ENCODE results near the gene BCO2. TPM values are rescaled to one million over a fixed set of nuclear protein-coding genes. Genes with fewer than 3 reads are reported as not detected.

Gene BCO2
- total and polyA plus RNA-seq, 5 experiments from 2014 or later, result 1.9 to 2.3 TPM; not detected in 3

DNA sequence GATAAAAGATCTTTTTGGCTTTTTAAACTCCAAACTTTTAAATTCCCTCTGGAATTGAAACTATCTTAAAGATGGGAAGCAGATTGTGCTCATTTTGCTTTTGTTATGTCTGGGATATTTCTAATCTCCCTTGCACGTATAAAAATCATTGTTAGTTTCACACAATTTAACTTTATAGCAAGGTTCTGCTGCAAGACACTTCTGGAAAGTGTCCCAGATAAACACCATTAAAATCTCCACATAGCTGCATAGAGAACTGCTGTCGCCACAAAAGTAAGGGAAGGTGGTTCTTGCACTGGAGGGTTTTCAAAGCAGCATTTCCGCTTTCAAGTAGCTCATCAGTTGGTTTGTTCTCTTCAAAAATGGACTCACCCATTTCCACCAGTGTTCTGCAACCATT lies 62.7 kb downstream of the BCO2 start:
- H3K27me3 Mint-ChIP-seq, result no peaks in the 10 kb centered on the region
- H3K27ac Mint-ChIP-seq, result no peak overlapping the region
- no peak for ATAC-seq
- peaks cover 0 to 5% (median 0%) of the 10 kb centered on the region in 9 donors for H3K9me3 Mint-ChIP-seq
- H3K36me3 Mint-ChIP-seq, result peaks cover 23 to 77% (median 61%) of the 10 kb centered on the region in 3 donors
- no peak overlapping the region for H3K4me3 Mint-ChIP-seq
- no peak for DNase-seq
- peaks cover 0 to 8% (median 0%) of the 10 kb centered on the region in 4 donors for H3K4me1 Mint-ChIP-seq
- POLR2A ChIA-PET, result no interaction called here

DNA sequence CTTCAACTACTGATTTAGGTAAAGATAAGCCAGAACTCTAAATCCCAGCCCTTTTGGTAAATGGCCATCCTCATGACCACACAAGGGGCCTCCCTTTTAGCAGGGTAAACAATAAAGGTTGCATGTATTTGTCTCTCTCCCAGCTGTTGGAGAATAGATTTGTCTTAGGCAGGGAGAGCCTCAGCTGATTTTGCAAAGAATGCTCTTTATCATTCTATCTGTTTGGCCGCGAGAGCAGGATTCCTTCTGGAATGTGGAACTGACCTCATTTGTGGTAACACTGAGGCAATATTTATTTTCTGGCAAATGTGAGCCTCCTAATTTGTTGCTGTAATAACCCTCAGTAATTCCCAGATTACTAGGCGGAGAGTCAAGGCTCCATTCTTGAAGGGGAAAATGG lies 66.2 kb downstream of the BCO2 start:
- Mint-ChIP-seq H3K36me3 (peaks cover 25 to 61% (median 54%) of the 10 kb centered on the region in 3 donors), H3K4me3 (no peak overlapping the region), H3K9me3 (peaks cover 0 to 31% (median 10%) of the 10 kb centered on the region in 9 donors), H3K27me3 (no peaks in the 10 kb centered on the region), H3K27ac (no peak overlapping the region), H3K4me1 (peaks cover 0 to 3% (median under 1%) of the 10 kb centered on the region in 4 donors)
- DNase-seq (no peak), ATAC-seq (no peak)
- POLR2A ChIA-PET, result no interaction called here

DNA sequence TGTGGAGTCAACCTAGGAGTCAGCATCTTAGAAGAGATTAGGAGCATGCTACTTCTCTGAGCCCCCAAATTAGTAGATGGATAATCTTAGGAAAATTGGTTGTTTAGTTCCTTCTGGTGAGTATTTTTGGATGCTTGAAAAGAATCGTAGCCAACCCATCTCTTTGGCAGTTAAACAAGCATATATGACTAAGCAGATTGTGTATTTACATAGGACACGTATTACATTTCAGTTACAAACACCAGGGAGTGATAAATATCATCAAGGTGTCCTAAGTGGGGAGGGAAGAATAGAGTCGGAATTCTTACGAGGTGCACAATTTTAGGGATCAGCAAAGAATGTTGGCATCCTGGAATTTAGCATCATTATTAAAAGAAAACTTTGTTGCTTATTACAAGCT lies 71.9 kb downstream of the BCO2 start:
- Mint-ChIP-seq H3K4me1 (peaks cover 0 to 2% (median 0%) of the 10 kb centered on the region in 4 donors), H3K27ac (no peak overlapping the region), H3K4me3 (no peak overlapping the region), H3K36me3 (peaks cover 15 to 26% (median 16%) of the 10 kb centered on the region in 3 donors), H3K9me3 (peaks cover 0 to 31% (median 10%) of the 10 kb centered on the region in 9 donors), H3K27me3 (no peaks in the 10 kb centered on the region)
- ATAC-seq (no peak), DNase-seq (no peak)
- POLR2A ChIA-PET, result no interaction called here

DNA sequence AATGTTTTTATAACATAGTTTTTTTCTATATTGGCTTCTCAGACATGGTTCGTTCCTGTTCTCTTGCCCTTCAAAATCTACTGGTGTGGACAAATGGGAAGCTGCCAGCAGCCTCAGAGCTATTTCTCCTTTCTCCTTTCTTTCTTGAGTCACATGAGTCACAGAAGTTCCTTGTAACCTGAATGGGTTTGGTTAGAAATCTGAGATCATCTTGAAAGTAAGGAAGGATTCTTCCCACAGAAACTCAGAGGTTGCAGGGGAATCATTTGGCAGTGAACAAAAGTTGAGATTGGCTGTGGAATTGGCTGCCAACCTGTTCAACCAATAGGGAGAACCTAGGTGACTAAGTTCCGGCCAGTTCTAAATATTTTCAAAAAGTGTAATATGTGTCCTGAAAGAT lies 72.9 kb downstream of the BCO2 start:
- ATAC-seq (no peak), DNase-seq (no peak)
- H3K4me3 Mint-ChIP-seq, result no peak overlapping the region
- peaks cover 8 to 16% (median 9%) of the 10 kb centered on the region in 3 donors for H3K36me3 Mint-ChIP-seq
- POLR2A ChIA-PET, result no interaction called here
- H3K4me1 Mint-ChIP-seq, result peaks cover 0 to 2% (median 0%) of the 10 kb centered on the region in 4 donors
- H3K27me3 Mint-ChIP-seq, result no peaks in the 10 kb centered on the region
- H3K27ac Mint-ChIP-seq, result no peak overlapping the region
- peaks cover 0 to 26% (median 7%) of the 10 kb centered on the region in 9 donors for H3K9me3 Mint-ChIP-seq

DNA sequence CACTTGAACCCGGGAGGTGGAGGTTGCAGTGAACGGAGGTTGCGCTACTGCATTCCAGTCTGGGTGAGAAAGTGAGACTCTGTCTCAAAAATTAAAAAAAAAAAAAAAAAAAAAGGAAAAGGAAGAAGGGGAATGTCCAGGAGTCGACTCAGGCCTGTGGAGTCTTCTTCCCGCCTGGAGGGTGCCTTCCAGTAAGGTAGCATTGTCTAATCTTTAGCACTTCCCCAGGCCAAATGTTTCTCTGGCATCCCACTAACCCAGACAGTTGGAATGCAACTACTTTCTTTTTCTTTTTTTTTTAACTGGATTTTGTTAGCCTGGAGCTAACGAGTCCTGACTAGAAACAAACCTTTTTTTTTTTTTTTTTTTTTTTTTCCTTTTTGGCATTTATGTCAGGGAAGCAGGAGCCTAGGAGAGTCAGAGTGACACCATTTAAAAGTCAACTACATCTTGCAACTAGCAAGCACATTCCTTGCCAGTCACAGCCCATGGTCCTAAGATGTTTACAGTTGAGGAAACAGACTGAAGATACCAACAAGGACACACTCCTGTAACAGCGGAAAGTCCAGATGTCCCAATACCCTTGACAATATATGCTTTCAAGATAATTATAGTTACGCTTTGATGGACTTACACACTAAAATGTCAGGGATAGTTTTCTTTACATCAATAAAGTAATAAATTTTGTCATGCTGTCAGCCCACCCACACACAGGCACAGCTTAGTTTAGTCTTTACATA lies 74.7 kb downstream of the BCO2 start:
- Mint-ChIP-seq H3K27ac (no peak overlapping the region), H3K36me3 (peaks cover 0 to 5% (median 2%) of the 10 kb centered on the region in 3 donors), H3K4me1 (no peaks in the 10 kb centered on the region), H3K4me3 (no peak overlapping the region), H3K27me3 (no peaks in the 10 kb centered on the region), H3K9me3 (peaks cover 0 to 13% (median 2%) of the 10 kb centered on the region in 9 donors)
- POLR2A ChIA-PET, result no interaction called here
- ATAC-seq, result no peak
- no peak for DNase-seq

DNA sequence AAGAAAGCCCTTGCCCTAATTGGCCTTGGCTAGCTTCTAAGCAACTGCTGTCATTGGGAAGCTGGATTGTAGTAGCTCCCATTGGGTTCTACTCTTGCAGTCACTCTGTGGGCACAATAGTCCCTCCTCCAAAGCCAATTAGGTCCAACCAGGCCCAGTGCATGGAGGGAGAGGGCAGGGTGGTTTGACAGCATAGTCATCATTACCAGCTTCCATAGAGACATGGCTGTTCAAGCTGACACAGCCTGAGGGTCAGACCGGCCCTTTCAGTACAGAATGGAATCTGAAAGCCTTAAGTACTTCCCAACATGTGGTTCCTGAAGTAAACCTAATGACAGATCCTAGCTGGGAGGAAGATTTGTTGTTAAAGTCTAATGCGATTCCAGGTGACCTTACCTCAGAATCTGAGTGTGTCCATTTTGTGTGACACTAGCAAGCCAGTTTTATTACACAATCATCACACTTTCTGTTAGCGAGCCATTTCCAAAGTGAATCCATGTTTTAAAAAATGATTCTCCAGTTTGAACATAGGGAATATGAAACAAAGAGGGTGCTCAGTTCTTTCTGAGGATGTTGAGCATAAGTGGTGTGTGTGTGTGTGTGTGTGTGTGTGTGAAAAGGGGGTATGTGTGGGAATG lies 78.4 kb downstream of the BCO2 start:
- no peak overlapping the region for H3K27ac Mint-ChIP-seq
- H3K4me1 Mint-ChIP-seq, result no peaks in the 10 kb centered on the region
- no peaks in the 10 kb centered on the region for H3K9me3 Mint-ChIP-seq
- H3K4me3 Mint-ChIP-seq, result no peak overlapping the region
- ATAC-seq (no peak), DNase-seq (no peak)
- H3K27me3 Mint-ChIP-seq, result no peaks in the 10 kb centered on the region
- peaks cover 0 to 4% (median 3%) of the 10 kb centered on the region in 3 donors for H3K36me3 Mint-ChIP-seq
- POLR2A ChIA-PET, result no interaction called here

DNA sequence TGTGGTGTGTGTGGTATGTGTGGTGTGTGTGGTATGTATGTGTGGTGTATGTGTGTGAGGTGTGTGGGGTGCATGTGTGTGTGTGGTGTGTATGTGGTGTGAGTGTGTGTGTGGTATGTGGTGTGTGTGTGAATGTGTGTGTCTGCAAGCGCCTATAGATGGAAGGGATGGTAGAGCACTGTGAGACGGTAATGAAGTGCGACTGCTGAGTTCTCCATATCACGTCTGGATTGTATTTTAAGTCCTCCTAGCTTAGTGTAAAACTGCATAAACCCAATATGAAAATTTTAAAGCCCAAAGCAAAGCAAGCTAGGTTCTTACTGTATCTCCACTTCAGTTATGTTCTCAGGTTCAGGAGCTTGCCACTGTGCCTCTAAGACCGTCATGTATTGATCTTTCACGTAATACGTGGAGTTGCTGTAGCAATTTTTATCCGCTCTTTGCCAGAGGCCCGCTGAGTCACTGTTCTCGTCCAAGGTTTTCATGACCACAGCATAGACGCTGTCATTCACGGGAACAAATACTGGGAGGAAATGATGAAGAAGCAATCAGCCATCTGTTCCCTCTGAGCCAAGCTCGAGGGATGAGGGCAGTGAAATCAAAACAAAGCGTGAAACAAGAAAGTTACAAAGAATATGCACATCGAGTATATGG lies 79.9 kb downstream of the BCO2 start:
- ATAC-seq, result no peak
- no peaks in the 10 kb centered on the region for H3K4me1 Mint-ChIP-seq
- POLR2A ChIA-PET, result no interaction called here
- H3K27me3 Mint-ChIP-seq, result no peaks in the 10 kb centered on the region
- no peak overlapping the region for H3K27ac Mint-ChIP-seq
- H3K4me3 Mint-ChIP-seq, result no peak overlapping the region
- no peak for DNase-seq
- H3K36me3 Mint-ChIP-seq, result peaks cover 0 to 3% (median 2%) of the 10 kb centered on the region in 3 donors
- H3K9me3 Mint-ChIP-seq, result no peaks in the 10 kb centered on the region

DNA sequence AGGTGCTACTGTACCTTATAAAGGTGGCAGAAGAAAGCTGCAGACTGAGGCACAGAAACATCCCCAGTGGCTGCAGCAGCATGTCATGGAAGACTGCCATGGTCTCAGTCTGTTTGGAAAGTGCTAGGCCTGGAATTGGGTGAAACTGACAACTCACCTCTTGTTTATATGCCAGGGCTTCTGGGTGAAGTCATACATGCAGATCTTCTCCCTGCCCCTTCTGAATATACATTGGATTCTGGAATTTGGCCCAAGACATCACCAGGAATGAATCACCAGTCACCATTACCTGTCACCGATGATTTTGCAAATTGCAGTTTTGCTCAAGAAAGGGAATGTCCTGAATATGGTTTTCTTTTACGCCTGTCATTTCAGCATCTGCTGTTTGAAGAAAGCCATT lies 85.2 kb downstream of the BCO2 start, which contains the start of gene PLET1:
TSS of gene PLET1 (minus strand) at position 371 of the 400 bp plus-strand sequence. CDS start at position 100, 271 bp downstream.
- ATAC-seq (no peak), DNase-seq (no peak)
- no peaks in the 10 kb centered on the region for H3K27me3 Mint-ChIP-seq
- no peak within 1 kb of the TSS for H3K4me3 Mint-ChIP-seq
- H3K4me1 Mint-ChIP-seq, result no peaks in the 10 kb centered on the region
- H3K36me3 Mint-ChIP-seq, result peaks cover 0 to 3% (median 2%) of the 10 kb centered on the region in 3 donors
- POLR2A ChIA-PET, result interaction anchor here (0.6 kb wide), 1 partner anchor 11 kb away, joined by 3 read pairs; no protein-coding TSS in a partner anchor
- peak within 1 kb of the TSS in 1 of 10 donors; percentile 71 for H3K27ac Mint-ChIP-seq
- H3K9me3 Mint-ChIP-seq, result no peaks in the 10 kb centered on the region

DNA sequence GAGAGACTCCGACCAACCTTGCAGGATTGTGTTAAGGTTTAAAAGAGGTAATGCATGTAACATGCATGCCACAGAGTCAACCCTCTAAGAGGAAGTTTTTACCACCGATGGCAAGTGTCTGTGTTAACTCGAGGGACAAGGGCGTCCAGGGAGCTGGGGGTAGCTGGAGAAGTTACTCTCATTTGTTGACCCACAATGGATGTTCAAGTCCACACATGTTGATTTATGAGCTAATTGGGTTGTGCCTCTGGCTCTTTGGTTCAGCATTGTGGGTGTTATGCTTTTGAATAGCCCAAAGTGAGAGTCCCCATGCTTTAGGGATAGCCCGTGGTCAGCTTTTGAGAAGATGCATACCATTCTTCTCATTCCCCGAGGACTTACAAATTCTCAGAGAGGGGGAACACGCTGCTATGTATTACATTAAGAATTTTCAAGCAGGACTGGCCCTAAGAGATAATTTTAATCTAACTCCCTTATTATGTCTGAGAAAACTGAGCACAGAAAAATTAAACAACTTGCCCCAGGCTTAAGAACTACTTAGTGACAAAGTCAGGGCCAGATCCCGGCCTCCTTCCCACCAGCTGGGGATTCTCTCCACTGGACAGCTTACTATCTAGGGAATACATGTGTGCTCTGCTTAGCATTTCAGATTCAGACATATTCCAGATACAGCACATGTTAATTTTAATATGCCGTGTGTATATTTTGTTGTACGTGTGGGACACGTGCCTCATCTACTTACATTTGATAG lies 90.5 kb downstream of the BCO2 start:
- POLR2A ChIA-PET, result interaction anchor here (0.6 kb wide), 1 partner anchor 39 kb away, joined by 3 read pairs; no protein-coding TSS in a partner anchor
- no peaks in the 10 kb centered on the region for H3K27me3 Mint-ChIP-seq
- no peak overlapping the region for H3K4me3 Mint-ChIP-seq
- ATAC-seq (no peak), DNase-seq (no peak)
- H3K4me1 Mint-ChIP-seq, result no peaks in the 10 kb centered on the region
- no peak overlapping the region for H3K27ac Mint-ChIP-seq
- no peaks in the 10 kb centered on the region for H3K9me3 Mint-ChIP-seq
- H3K36me3 Mint-ChIP-seq, result no peaks in the 10 kb centered on the region

DNA sequence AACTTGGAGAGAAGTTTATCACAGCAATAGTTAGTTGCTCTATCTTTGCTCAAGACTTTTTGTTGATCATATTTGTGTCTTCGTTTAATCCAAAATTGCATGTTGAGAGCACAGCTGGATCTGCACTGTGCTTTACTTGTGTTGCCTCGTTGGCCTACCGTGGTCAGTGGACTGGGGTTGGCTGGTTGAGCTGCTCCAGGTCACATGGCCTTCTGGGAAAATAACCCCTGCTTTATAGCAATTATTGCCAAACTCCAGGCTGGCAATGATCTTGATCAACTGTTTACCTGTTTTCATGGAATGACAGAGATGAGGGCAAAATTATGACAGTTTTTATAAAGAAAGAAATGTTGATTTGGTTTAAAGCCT lies 91.1 kb downstream of the BCO2 start:
- no peaks in the 10 kb centered on the region for H3K36me3 Mint-ChIP-seq
- DNase-seq (no peak), ATAC-seq (no peak)
- no peaks in the 10 kb centered on the region for H3K27me3 Mint-ChIP-seq
- peaks cover 0 to 3% (median 0%) of the 10 kb centered on the region in 4 donors for H3K4me1 Mint-ChIP-seq
- H3K9me3 Mint-ChIP-seq, result no peaks in the 10 kb centered on the region
- POLR2A ChIA-PET, result no interaction called here
- H3K27ac Mint-ChIP-seq, result no peak overlapping the region
- no peak overlapping the region for H3K4me3 Mint-ChIP-seq

GRCh38 chr11:112267188-112267591 lies 91.9 kb downstream of the BCO2 start:
- ATAC-seq, result no peak
- Mint-ChIP-seq H3K9me3 (no peaks in the 10 kb centered on the region), H3K4me1 (peaks cover 0 to 5% (median 0%) of the 10 kb centered on the region in 4 donors), H3K27me3 (no peaks in the 10 kb centered on the region), H3K36me3 (no peaks in the 10 kb centered on the region), H3K27ac (no peak overlapping the region), H3K4me3 (no peak overlapping the region)
- POLR2A ChIA-PET, result no interaction called here
- DNase-seq, result no peak

GRCh38 chr11:112268406-112268805 lies 93.1 kb downstream of the BCO2 start:
- peaks cover 0 to 3% (median 0%) of the 10 kb centered on the region in 3 donors for H3K36me3 Mint-ChIP-seq
- no peak for DNase-seq
- H3K4me3 Mint-ChIP-seq, result no peak overlapping the region
- no peaks in the 10 kb centered on the region for H3K27me3 Mint-ChIP-seq
- H3K4me1 Mint-ChIP-seq, result peaks cover 0 to 5% (median 0%) of the 10 kb centered on the region in 4 donors
- H3K9me3 Mint-ChIP-seq, result no peaks in the 10 kb centered on the region
- POLR2A ChIA-PET, result no interaction called here
- H3K27ac Mint-ChIP-seq, result peak overlapping the region in 1 of 10 donors; percentile 24
- ATAC-seq, result no peak

Data from naive thymus-derived CD8-positive, alpha-beta T cell (primary cell).